HG02588 (cell line): ENCODE results near the gene RANBP3.

ENCODE experiments used
- ATAC-seq: cut with Tn5 transposase; IDR thresholded peaks from one replicate; pipeline ENCODE4 v1.9.1; 2021; ENCODE audit warnings: mild to moderate bottlenecking, moderate library complexity; ENCODE audit not compliant: unreplicated experiment

Gene RANBP3

GRCh38 chr19:5932146-5932545, 45.8 kb downstream of the RANBP3 start:
- ATAC-seq: no peak

GRCh38 chr19:5931251-5931650, 46.7 kb downstream of the RANBP3 start:
- ATAC-seq: no peak

- no peak for ATAC-seq
Measured at GRCh38 chr19:5929625-5930024, 48.3 kb downstream of the RANBP3 start.

GRCh38 chr19:5929179-5929578, 48.8 kb downstream of the RANBP3 start:
- ATAC-seq: no peak

GRCh38 chr19:5927441-5927821, 50.5 kb downstream of the RANBP3 start:
- ATAC-seq: no peak

- ATAC-seq: no peak
Measured at GRCh38 chr19:5926641-5927440, 51.1 kb downstream of the RANBP3 start.

- no peak for ATAC-seq
Measured at GRCh38 chr19:5925830-5926427, 52.0 kb downstream of the RANBP3 start.

GRCh38 chr19:5923356-5923755, 54.6 kb downstream of the RANBP3 start:
- ATAC-seq: no peak

GRCh38 chr19:5922161-5922545, 55.8 kb downstream of the RANBP3 start:
- ATAC-seq: no peak

GRCh38 chr19:5921516-5922160, 56.3 kb downstream of the RANBP3 start:
- no peak for ATAC-seq

- no peak for ATAC-seq
Measured at GRCh38 chr19:5918463-5919079, 59.4 kb downstream of the RANBP3 start.

- ATAC-seq: no peak
Measured at GRCh38 chr19:5917431-5918107, 60.4 kb downstream of the RANBP3 start.

- ATAC-seq: no peak
Measured at GRCh38 chr19:5916181-5916708, 61.7 kb downstream of the RANBP3 start.

GRCh38 chr19:5915782-5916165, 62.2 kb downstream of the RANBP3 start:
- no peak for ATAC-seq

- ATAC-seq: no peak
Measured at GRCh38 chr19:5914946-5915781, 62.8 kb downstream of the RANBP3 start.

GRCh38 chr19:5914358-5914774, 63.6 kb downstream of the RANBP3 start:
- ATAC-seq: no peak

GRCh38 chr19:5913739-5914357, 64.1 kb downstream of the RANBP3 start, which contains the start of gene CAPS:
Gene CAPS, plus strand, starts transcription at chr19:5914254. Its CDS starts 153 bp downstream, at chr19:5914407.
- no peak for ATAC-seq

GRCh38 chr19:5911366-5911765, 66.6 kb downstream of the RANBP3 start:
- ATAC-seq: no peak

GRCh38 chr19:5910638-5910907, 67.4 kb downstream of the RANBP3 start:
- ATAC-seq: no peak
